Measurements from ENCODE around the gene GRK6.
A peak's percentile ranks its signal among the peaks of the same experiment; 100 is the strongest.

The GRK6 gene

DNA sequence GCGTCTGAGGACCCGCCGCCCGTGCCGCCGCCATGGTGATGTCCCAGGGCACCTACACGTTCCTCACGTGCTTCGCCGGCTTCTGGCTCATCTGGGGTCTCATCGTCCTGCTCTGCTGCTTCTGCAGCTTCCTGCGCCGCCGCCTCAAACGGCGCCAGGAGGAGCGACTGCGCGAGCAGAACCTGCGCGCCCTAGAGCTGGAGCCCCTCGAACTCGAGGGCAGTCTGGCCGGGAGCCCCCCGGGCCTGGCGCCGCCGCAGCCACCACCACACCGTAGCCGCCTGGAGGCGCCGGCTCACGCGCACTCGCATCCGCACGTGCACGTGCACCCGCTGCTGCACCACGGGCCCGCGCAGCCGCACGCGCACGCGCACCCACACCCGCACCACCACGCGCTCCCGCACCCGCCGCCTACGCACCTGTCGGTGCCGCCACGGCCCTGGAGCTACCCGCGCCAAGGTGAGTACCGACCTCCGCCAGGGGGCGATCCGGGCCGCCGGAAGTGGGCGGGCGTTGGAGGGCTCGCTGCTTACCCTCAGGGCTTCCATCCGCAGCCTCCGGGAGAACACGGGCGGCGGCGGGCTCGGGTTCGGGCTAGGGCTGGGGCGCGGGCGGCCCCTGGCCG lies 28.7 kb downstream of the GRK6 start:
- DNase-seq = peak; percentile 55 to 70

- peak; percentile 90 to 92 for DNase-seq
Measured at GRCh38 chr5:177455661-177456590, 29.4 kb downstream of the GRK6 start.

- no peak for DNase-seq
Measured at GRCh38 chr5:177456591-177456964, 30.1 kb downstream of the GRK6 start.

DNA sequence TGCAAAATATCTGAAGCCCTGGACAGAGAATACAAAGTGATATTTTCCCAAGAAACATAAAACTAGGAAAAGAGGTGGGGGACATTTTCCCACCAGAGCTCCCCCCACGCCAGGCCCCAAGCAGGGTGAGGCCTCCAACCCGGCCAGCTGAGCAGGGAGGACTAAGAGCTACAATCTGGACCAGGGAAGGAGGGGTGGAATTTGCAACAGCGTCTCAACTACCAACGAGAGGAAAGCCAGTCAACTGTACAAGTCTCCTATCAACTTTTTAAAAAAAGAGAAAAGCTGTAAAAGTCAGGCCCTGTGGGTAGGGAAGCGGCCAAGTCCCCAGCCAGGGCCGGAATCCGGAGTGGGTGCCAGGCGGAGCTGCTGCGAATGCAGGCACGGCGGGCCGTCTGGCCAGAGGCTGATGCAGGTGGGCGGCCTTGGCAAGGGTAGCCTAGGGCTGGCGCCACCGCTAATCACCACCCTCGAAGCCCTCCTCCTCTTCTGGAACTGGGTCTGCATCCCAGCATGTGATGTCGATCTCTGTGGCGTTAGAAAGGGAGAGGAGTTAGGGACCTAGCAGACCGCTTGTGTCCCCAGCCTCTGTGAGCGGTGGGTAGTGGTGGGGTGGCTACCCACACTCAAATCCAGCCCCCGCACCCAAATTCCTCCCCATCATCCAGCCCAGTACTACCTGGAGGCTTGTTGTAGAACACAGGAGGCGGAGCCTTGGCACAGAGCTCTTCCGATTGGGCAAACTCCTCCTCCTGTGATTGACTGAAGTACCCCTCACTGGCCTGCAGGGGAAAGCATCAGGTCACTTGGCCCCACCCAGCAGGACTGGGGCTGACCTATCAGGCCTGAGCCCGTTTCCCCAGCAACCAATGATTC lies 30.7 kb downstream of the GRK6 start:
- DNase-seq = peak; percentile 98

DNA sequence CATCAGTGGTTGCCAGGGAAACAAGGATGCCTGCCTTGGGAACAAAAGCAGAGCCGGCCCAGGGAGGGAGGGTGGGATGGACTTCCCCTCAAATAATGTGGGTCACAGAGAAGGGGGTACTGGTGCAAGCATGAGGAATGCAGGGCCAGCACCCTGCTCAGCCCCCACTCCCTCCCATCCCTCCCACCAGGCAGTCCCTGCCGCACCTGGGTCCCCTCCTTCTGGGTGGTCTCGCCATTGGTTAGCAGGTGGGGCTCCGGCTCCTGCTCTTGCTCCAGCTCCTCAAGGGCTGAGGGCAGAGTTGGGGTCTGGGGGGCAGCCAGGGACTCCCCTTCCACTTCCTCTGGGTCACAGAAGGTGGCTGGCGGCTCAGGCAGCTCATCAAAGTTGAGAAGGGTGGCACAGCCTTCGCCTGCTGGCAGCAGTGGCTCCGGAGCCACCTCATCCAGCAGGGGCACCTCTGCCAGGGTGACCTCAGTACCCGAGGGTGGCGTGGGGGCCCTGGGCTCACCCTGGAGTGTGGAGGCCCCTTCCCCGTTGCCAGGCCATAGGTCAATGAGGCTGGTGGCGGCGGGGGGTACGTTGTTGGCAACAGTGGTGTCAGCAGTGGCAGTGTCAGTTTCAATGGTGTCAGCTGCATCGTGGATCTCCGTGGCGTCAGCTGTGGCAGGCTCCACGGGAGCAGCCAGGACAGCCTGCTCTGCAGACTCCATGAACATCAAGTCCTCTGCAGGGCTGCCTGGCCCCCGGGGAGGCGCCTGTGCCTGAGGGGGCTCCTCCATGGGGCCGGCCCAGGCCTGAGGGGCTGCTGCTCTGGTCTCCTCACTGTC lies 31.6 kb downstream of the GRK6 start:
- no peak for DNase-seq

DNA sequence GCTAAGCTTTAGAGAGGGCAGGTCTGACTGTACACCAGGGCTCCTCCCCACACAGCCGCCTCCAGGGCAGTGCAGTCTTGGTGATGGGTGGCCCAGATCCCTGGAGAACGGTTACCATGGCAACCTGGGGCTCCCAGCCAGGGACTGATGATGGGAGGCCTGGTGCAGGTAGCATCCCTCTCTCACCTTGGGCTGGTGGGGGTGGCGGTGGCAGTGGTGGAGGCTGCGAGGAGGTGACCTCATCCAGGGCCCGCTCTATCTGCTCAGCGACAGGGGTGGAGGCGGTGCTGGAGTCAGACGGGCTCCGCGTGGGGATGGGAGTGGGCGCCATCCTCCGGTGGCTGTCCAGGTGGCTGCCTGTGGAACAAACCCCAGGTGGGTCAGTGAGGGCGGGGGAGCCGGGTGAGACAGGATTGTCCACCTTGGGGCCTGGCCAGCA lies 32.5 kb downstream of the GRK6 start:
- peak in 1 of 2 experiments; percentile 55 for DNase-seq

DNA sequence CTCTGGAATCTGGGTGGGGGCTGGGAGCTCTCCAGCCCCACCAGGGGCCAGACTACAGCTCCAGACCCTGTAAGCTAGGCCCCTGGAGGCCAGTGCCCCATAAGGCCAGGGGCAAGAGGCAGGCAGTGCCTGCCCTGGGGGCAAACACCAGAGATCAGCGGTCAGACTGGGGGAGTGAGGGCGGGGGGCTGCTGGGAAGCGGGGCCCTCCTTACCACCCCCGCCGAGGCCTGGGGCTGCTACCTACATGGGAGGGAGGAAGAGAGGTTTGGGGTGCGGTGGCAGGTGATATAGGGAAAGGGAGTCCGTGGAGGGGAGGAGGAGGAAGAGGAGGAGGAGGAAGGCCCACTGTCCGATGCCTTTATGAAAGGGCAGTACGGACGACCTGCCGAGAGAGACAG lies 32.9 kb downstream of the GRK6 start:
- no peak for DNase-seq

DNA sequence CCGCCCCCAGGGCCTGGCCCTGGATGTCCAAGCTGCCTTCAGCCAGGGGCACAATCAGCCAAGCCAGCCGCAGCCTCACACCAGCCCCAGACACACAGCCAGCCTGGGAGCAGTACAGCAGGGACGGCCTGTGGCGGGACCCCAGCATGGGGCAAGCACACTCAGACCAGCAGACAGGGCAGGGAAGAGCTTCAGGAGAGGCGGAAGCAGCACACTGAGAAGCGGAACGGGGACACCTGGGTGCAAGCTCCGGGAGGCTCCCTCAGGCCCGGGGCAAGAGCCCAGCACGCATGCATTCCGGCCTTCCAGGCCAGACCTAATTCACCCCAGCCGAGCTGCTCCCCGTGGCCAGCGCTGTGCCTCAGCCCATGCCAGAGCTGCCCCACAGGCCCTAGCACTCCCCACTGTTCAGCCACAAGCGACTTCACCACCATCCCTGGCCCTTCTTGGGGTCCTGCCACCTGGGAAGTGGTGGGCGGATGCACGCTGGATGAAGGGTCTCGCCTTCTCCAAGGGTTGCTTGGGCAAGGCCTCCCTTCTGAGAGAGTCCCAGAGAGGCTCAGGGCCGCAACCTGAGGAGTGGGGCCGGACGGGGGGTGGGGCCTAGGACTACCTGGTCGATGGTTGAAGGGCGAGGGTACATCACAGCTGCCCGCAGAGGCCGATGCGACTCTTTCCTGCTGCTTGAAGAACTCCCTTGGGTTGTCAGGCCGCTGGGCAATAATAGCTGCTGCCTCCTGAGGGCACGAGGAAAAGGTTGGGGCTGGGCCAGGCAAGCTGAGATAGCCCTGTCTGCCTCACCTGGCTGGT lies 33.5 kb downstream of the GRK6 start:
- DNase-seq = no peak

DNA sequence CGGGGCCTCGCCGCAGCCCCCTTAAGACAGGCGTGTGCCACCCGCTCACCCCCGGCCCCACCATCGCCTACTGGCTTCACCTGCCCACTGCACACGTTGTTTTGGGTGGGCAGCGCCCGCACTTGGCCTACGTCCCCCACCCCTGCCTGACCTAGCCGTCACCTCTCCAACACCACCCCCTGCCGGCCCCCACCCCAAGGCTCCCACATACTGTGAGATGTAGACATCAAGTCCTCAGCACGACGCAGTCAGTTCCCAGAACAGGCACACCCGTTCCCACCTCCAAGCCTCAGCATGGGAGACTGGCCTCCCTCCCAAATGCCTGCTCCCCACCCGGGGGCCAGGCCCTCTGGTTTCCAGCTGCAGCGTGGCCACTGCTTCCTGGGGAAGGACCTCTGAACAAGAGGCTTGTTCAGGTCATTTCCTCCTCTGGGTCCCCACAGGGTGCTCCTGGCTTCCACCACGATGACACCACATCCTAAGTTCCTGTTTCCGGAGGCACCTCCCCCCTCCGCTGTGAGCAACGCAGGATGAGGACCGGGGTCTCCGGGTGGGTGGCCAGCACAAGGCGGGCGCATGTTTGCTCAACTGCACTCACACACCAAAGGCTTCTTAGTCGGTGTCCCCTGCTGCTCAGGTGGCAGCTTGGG lies 35.7 kb downstream of the GRK6 start:
- DNase-seq = no peak

- no peak for DNase-seq
Measured at GRCh38 chr5:177465044-177465443, 38.6 kb downstream of the GRK6 start.

DNA sequence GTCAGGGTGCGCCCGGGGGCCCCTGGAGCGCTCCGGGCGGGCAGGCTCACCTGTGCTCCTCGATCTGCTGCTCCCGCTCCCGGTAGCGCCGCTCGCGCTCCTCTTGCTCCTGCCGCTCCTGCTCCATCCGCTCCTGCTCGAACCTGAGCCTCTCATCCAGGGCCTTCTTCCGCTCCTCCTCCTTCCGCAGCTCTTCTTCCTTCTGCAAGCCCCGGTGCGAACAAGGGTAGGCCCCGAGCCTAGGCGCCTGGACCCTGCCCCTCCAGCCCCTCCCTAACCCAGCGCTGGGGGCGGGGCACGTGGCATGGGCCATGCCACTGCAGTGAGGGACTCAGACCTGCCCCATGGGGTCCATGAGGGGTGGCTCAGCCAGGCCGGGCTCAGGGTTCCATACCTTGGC lies 40.4 kb downstream of the GRK6 start:
- DNase-seq = no peak

GRCh38 chr5:177467436-177467835 lies 41.0 kb downstream of the GRK6 start:
- no peak for DNase-seq

- DNase-seq = no peak
Measured at GRCh38 chr5:177468329-177468684, 41.8 kb downstream of the GRK6 start.

DNA sequence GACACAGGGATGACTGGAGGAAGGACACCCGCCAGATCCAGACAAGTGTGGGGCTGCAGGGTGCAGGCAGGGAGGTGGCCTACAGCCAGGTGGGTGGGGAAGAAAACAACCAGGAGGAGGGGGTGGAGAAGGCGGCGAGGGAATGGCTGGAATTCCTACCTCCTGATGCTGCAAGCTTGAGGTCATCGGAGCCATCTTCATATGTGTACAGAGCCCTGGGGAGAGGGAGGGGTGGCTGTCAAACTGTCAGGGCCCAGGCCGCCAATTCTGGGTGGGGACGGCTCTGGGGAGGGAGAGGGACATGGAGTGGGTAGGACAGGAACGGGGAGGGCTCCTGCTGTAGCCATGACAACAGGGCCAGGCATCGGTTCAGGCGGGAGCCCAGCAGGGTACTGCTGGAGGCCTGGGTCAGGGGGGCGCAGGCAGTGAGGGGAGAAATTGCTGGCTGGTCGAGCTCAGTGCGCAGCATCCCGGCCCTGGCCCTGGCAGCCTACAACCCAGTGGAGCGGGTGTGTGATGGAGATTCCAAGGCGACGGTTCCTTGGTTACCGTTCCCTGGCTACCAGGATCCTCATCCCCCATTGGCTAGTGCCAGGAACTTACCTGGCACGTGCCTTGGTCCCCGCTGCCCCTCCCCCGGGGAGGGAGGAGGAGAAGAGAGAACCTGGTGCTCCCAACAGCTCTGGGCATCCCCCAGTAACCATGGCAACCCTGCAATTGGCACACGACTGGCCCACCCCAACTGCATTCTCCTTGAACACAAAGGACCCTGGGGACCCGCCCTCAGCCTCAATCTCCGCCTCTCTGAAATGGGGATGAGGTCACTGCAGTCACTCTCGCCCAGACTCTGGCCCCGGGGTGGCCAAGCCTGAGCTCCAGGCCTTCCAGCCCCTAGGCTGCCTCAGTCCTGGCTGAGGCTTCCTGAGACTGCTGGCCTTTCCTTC lies 42.5 kb downstream of the GRK6 start:
- no peak for DNase-seq

DNA sequence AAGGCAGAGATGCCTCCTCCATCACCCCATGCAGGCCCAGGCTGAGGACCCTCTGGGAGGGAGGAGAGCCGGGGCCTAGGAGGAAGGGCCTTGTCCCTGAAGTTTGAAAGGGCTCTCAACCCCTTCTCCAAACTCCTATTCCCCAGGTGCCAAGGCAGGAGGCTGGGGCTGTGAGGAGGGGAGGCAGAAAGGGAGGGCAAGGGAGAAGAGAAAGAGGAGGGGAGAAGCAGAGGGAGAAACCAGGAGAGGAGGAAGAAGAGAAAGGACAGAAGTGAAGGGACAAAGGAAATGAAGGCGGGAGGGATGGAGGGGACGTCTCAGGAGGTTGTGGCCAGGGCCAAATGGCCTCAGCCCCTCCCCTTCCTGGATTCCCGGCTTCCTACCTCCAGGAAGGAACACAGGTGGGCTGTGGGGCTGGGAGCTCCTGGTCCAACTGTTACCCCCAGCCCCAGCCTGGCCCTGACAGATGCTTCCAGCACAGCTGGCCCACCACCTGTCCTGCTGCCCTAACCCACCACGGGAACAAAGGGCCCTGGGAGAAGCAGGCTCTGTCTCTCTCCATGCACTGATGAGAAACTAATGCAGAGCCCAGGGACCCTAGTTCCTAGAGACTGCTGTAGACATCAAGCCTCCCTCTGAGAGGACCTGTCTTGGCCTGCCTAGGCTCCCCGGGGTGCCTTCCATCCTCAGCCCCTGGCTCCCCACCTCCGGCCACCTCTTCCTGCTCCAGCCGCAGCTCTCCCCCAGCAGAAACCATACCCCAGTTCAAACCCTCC lies 43.5 kb downstream of the GRK6 start:
- DNase-seq = no peak

GRCh38 chr5:177470759-177471536 lies 44.5 kb downstream of the GRK6 start:
- peak in 1 of 2 experiments; percentile 37 for DNase-seq

DNA sequence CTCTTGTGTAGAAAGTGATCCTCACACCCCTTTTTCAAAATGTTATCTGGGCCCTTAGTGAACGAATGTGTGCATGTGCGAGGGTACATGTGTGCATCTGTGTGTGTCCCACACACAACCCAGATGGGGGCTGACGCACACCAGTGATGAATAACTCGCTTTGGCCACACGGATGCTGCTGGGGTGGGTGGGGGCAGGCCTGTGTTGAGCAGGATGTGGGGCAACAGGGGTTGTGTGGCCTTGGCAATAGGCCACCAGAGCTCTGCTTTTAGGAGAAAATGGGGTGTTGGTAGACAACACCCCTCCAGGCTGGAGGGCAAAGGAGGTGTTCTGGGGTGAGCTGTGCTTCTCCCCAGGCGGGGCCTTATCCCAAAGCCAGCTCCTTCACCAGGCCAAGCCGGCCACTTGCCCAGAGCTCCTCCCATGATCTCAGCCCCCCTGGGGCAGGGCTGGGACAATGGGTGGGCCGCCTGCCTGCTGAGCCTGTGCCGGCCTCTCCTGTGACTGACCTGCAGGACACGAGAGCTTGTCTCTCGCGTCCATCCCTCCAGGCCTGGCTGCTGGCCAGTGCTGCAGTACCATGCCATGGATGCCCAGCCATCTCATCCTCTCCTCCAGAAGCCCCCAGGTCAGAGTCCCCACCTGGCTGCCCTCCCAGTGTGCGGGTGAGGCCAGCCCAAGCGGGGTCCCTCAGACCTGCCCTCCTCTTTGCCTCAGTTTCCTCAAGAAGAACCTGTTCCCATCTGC lies 45.3 kb downstream of the GRK6 start:
- no peak for DNase-seq
